HL-60 (cell line): ENCODE data around the gene CCDC97.

Experiments used
- TF ChIP-seq, protein P1 (sequence below): IDR thresholded peaks from one replicate; pipeline ENCODE4 v1.5.1; 2011; ENCODE audit warnings: low read length, control low read depth, inconsistent platforms; ENCODE audit not compliant: insufficient read depth
- TF ChIP-seq, protein P2 (sequence below): IDR thresholded peaks from 2 replicates; pipeline ENCODE4 v1.6.1; 2012; ENCODE audit warnings: low read depth; ENCODE audit not compliant: insufficient replicate concordance

DNA sequence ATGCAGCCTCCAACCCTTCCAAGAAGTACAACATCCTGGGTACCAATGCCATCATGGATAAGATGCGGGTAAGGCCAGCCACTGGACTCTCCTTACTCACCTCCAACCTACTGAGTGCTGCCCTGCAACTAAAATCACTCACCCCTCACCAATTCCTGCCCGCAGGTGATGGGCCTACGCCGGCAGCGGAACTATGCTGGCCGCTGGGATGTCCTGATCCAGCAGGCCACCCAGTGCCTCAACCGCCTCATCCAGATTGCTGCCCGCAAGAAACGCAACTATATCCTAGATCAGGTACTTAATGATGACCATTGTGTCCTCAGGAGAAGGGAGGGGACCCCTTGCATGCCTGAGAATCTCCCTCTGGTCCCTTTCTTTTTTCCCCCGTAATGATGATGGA is 15.6 kb upstream of the CCDC97 start:
- TF ChIP-seq, protein P1, sequence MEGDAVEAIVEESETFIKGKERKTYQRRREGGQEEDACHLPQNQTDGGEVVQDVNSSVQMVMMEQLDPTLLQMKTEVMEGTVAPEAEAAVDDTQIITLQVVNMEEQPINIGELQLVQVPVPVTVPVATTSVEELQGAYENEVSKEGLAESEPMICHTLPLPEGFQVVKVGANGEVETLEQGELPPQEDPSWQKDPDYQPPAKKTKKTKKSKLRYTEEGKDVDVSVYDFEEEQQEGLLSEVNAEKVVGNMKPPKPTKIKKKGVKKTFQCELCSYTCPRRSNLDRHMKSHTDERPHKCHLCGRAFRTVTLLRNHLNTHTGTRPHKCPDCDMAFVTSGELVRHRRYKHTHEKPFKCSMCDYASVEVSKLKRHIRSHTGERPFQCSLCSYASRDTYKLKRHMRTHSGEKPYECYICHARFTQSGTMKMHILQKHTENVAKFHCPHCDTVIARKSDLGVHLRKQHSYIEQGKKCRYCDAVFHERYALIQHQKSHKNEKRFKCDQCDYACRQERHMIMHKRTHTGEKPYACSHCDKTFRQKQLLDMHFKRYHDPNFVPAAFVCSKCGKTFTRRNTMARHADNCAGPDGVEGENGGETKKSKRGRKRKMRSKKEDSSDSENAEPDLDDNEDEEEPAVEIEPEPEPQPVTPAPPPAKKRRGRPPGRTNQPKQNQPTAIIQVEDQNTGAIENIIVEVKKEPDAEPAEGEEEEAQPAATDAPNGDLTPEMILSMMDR = no peak
- TF ChIP-seq, protein P2, sequence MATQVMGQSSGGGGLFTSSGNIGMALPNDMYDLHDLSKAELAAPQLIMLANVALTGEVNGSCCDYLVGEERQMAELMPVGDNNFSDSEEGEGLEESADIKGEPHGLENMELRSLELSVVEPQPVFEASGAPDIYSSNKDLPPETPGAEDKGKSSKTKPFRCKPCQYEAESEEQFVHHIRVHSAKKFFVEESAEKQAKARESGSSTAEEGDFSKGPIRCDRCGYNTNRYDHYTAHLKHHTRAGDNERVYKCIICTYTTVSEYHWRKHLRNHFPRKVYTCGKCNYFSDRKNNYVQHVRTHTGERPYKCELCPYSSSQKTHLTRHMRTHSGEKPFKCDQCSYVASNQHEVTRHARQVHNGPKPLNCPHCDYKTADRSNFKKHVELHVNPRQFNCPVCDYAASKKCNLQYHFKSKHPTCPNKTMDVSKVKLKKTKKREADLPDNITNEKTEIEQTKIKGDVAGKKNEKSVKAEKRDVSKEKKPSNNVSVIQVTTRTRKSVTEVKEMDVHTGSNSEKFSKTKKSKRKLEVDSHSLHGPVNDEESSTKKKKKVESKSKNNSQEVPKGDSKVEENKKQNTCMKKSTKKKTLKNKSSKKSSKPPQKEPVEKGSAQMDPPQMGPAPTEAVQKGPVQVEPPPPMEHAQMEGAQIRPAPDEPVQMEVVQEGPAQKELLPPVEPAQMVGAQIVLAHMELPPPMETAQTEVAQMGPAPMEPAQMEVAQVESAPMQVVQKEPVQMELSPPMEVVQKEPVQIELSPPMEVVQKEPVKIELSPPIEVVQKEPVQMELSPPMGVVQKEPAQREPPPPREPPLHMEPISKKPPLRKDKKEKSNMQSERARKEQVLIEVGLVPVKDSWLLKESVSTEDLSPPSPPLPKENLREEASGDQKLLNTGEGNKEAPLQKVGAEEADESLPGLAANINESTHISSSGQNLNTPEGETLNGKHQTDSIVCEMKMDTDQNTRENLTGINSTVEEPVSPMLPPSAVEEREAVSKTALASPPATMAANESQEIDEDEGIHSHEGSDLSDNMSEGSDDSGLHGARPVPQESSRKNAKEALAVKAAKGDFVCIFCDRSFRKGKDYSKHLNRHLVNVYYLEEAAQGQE = no peak
